ENCODE measurements around the gene SLC25A46.
"Not testable (repeated sequence)": the region's sequence is repeated elsewhere in the genome, so short reads cannot be mapped to it uniquely, and the experiment has no call there.

The SLC25A46 gene

GRCh38 chr5:110757118-110757729, 18.4 kb downstream of the SLC25A46 start:
- DNase-seq (ENCODE audit: low spot score), result peak; percentile 45

DNA sequence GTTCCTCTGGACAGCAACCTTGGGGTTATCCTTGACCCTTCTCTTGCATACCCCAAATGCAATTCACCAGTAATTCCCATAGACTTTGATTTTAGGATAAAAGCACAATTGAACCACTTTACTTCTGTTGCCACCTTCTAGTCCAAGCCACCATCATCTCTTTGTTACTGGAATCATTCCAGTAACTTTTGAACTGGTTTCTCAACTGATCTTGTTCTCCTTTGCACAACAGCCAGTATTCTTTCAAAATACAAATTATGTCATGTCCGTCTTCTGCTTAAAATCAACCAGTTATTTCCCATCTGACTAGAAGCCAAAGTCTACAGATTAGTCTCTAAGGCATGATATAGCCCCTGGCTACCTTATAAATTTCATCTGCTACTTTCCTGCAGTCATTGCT, 21.4 kb downstream of the SLC25A46 start:
- no peak for DNase-seq (ENCODE audit: low spot score)

DNA sequence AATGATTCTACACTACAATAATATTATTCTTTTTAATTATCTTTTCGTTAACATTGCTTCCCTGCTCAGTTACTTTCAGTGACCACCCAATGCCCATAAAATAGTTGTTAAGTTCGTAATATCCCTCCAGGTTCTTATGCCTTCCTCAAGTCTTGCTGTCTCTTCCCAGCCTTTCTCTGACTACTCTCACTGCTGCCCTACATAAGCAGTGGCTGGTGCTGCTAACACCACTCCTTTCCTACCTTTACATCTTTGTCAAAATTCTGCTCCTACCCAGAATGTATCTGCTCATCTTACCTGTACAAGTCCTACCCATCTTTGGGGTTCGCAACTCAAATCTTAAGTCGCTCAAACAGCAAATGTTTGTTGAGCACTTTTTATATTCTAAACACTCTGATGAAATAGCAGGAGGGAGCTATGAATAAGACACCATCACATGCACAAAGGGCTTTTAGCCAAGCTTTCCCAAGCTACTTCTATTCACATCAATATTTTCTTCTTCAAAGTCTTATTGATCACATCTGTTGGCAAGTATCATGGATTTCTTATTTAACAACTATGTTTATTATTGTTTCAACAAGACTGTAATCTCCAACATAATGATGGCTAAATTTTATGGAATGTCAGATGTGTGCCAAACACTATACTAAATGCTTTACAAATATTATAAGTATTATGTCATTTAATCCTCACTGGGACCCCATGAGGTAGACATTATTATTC, 29.5 kb downstream of the SLC25A46 start:
- no peak for DNase-seq (ENCODE audit: low spot score)

DNA sequence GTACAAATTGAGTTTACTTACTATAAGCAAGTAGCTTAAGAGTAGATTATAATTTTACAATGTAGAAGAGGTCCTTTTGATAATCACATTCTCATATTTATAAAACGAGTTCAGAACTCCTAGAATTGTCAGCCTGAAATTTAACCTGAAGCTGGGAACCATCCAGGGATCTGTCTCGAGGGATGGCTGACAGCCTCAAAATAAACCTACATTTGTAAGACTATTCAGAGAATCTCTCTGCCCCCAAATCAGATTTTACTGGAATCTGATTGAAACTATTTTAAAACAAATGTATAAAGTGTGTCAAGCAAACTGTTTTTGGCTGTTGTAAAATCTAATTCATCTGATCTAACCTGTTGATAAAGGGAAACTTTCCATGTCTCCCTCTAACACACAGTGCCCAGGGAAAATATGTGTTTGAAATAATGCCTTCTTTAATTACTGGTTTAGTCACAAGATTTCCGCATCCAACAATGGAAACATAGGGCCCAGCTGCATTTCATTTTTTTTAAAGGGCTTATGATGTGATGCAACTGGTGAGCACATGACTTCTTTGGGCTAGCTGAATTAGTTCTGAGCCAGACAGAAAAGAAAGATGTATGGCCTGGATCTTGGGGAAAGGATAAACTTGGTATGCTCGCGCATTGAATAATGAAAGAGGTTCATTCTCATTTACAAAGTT, 30.3 kb downstream of the SLC25A46 start:
- DNase-seq (ENCODE audit: low spot score), result peak; percentile 8

GRCh38 chr5:110770286-110770685, 31.5 kb downstream of the SLC25A46 start:
- no peak for DNase-seq (ENCODE audit: low spot score)

DNA sequence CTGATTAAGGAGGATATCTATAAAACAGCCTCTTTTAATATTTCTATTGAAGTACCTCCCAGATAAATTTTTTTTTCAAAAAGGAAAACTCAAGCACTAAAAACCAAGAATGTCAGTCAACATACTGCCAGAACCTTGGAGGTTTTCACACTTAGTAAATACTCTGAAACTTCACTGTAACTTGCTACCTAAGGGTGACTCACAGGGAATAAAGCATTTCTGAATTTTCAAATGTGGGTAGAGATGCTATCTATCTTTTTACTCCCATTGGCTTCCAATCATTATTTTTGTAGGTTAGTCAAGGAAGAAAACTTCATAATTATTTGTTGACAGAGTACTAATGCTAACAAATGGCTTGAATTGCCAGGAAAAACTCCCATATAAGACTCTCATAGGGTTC, 46.1 kb downstream of the SLC25A46 start:
- DNase-seq (ENCODE audit: low spot score), result no peak

DNA sequence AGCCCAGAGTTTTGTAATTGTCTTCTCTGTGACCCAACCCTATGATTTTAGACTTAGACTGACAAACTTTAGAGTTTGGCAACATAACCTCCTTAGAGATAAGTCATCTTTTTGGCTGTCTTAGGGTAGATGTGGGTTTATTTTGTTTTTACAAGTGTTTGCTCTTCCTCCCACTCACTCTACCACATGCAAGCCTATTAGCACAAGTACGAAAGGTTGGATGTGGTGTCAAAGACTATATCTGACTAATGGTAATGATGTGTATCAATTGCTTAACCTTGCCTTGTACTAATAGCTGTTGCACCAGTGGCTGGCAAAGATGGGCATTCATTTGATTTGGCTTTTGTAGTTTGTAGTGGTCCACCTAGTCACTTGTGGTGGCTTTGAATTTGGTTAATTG, 46.5 kb downstream of the SLC25A46 start:
- no peak for DNase-seq (ENCODE audit: low spot score)

DNA sequence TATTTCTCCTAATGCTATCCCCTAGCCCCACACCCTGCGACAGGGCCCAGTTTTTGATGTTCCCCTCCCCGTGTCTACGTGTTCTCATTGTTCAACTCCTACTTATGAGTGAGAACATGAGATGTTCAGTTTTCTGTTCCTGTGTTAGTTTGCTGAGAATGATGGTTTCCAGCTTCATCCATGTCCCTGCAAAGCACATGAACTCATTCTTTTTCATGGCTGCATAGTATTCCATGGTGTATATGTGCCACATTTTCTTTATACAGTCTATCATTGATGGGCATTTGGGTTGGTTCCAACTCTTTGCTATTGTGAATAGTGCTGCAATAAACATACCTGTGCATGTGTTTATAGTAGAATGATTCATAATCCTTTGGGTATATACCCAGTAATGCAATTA, 49.2 kb downstream of the SLC25A46 start:
- DNase-seq (ENCODE audit: low spot score), result not testable (repeated sequence)

- DNase-seq (ENCODE audit: low spot score), result no peak
Measured at GRCh38 chr5:110790673-110791072, 51.9 kb downstream of the SLC25A46 start.

DNA sequence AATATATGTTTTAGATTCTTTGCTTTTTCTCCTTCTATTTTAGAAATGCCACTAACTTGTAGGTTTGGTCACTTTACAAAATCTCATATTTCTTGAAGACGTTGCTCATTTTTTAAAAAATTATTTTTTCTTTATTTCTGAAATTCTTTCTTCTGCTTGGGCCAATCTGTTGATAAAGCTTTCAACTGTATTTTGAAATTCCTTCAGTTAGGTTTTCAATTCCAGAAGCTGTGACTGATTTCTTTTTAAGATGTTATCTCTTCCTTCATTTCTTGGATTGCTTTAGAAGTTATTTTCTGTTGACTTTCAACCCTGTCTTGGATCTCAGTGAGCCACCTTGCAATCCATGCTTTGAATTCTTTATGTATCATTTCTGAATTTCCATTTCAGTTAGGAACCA, 64.2 kb downstream of the SLC25A46 start:
- DNase-seq (ENCODE audit: low spot score), result no peak

DNA sequence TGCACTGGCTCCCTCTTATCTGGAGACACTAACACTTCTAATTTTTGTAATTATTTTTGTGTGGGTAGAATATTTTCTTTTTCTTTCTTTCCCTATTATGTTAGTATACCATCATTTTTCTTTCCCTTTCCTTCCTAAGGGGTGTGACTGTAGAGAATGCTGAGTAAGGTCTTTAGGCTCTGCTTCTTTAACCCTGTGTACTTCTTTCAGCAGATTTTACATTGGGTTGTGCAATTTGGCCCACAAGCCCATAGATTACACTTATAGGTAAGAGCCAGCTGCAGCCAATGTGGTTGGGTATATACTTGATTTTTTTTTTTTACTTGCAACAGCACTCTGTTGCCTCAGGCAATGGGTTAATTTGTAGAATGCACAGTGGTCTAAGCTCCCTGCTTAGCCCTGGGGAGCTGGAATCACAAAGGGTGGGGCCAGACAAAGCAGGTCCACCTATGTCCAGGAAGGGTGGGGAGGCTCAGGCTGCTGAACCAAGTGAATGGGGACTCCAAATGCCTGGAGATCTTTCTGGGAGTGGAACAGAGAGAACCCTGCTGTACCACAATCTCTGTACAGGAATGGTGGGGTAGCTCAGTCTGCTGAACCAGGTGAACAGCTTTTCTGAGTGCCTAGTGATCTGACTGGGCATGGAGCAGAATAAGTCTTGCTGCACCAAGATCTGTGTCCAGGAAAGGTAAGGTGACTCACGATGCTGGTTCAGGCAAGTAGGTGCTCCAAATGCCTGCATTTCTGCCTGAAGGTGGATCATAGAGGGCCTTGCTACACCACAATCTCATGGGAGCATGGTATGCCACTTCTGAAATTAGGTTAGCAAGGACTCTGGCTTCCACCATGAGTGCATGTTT, 64.9 kb downstream of the SLC25A46 start:
- DNase-seq (ENCODE audit: low spot score), result no peak

- DNase-seq (ENCODE audit: low spot score), result peak; percentile 8
Measured at GRCh38 chr5:110807169-110807568, 68.4 kb downstream of the SLC25A46 start.

DNA sequence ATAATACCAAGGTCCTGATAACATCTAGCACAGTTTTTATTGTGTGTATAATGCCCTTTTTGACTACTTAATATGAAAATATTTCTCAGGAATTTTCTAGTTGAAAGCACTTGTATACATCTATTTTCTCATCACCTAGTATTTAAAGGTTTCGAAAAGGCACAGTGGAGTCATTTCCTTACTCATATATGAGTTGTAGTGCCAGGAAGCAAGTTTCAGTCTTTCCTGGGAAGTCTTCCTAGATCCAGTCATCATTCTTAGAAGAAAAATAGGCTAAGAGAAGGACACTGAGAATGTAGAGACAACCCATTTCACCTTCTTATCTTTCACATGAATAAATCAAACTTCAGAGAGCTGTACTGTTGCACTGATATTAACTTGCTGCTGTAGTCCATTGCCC, 70.2 kb downstream of the SLC25A46 start:
- no peak for DNase-seq (ENCODE audit: low spot score)
